ENCODE measurements around the gene SHMT2.

DNA sequence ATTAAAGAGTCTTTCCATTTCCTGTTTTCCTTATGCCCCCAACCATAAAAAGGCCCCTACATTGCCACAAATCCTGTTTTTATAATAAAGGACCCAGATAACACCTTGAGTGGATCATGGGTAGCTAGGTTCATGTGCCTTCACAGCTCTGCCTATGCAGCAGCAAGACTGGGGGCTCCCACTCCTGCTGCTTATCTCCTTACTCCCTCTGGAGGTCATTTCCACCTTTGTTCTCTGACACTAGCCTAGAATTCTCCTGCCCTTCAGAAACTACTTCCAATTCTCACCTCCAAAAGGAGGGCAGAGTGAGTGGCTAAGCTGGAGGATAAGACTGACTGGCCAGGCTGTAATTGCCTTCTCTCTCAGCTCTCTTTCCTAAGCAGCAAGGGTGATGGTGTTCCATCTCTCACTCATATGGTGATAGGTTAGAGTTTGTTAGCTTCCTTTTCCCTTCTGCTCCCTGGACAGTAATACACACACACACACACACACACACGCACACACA, 41.5 kb downstream of the SHMT2 start:
- TF ChIP-seq SP1 (IDR thresholded peaks at IDR 0.05): no peak
- no peak for TF ChIP-seq SP1 (CRISPR knock-in tag; IDR thresholded peaks at IDR 0.05)
- no peak for TF ChIP-seq TRIM24 (CRISPR knock-in tag; IDR thresholded peaks at IDR 0.05)
- TF ChIP-seq, protein P1, sequence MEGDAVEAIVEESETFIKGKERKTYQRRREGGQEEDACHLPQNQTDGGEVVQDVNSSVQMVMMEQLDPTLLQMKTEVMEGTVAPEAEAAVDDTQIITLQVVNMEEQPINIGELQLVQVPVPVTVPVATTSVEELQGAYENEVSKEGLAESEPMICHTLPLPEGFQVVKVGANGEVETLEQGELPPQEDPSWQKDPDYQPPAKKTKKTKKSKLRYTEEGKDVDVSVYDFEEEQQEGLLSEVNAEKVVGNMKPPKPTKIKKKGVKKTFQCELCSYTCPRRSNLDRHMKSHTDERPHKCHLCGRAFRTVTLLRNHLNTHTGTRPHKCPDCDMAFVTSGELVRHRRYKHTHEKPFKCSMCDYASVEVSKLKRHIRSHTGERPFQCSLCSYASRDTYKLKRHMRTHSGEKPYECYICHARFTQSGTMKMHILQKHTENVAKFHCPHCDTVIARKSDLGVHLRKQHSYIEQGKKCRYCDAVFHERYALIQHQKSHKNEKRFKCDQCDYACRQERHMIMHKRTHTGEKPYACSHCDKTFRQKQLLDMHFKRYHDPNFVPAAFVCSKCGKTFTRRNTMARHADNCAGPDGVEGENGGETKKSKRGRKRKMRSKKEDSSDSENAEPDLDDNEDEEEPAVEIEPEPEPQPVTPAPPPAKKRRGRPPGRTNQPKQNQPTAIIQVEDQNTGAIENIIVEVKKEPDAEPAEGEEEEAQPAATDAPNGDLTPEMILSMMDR (CRISPR knock-in tag; IDR thresholded peaks at IDR 0.05): no peak
- no peak for TF ChIP-seq ZNF256 (CRISPR knock-in tag; conservative IDR thresholded peaks at IDR 0.05)
- TF ChIP-seq, protein P2, sequence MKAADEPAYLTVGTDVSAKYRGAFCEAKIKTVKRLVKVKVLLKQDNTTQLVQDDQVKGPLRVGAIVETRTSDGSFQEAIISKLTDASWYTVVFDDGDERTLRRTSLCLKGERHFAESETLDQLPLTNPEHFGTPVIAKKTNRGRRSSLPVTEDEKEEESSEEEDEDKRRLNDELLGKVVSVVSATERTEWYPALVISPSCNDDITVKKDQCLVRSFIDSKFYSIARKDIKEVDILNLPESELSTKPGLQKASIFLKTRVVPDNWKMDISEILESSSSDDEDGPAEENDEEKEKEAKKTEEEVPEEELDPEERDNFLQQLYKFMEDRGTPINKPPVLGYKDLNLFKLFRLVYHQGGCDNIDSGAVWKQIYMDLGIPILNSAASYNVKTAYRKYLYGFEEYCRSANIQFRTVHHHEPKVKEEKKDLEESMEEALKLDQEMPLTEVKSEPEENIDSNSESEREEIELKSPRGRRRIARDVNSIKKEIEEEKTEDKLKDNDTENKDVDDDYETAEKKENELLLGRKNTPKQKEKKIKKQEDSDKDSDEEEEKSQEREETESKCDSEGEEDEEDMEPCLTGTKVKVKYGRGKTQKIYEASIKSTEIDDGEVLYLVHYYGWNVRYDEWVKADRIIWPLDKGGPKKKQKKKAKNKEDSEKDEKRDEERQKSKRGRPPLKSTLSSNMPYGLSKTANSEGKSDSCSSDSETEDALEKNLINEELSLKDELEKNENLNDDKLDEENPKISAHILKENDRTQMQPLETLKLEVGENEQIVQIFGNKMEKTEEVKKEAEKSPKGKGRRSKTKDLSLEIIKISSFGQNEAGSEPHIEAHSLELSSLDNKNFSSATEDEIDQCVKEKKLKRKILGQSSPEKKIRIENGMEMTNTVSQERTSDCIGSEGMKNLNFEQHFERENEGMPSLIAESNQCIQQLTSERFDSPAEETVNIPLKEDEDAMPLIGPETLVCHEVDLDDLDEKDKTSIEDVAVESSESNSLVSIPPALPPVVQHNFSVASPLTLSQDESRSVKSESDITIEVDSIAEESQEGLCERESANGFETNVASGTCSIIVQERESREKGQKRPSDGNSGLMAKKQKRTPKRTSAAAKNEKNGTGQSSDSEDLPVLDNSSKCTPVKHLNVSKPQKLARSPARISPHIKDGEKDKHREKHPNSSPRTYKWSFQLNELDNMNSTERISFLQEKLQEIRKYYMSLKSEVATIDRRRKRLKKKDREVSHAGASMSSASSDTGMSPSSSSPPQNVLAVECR (CRISPR knock-in tag; IDR thresholded peaks at IDR 0.05; ENCODE audit: borderline replicate concordance): no peak
- no peak for TF ChIP-seq TCF7L2 (IDR thresholded peaks at IDR 0.05; ENCODE audit: low read depth, low read length)
- no peak for TF ChIP-seq CEBPB (IDR thresholded peaks at IDR 0.05; ENCODE audit: borderline replicate concordance, low read depth, low read length)
- TF ChIP-seq ZNF629 (CRISPR knock-in tag; conservative IDR thresholded peaks at IDR 0.05): no peak
- TF ChIP-seq ZNF468 (CRISPR knock-in tag; IDR thresholded peaks at IDR 0.05): no peak
- no peak for TF ChIP-seq RBFOX2 (IDR thresholded peaks at IDR 0.05; ENCODE audit: low read depth, low read length)
- TF ChIP-seq, protein P3, sequence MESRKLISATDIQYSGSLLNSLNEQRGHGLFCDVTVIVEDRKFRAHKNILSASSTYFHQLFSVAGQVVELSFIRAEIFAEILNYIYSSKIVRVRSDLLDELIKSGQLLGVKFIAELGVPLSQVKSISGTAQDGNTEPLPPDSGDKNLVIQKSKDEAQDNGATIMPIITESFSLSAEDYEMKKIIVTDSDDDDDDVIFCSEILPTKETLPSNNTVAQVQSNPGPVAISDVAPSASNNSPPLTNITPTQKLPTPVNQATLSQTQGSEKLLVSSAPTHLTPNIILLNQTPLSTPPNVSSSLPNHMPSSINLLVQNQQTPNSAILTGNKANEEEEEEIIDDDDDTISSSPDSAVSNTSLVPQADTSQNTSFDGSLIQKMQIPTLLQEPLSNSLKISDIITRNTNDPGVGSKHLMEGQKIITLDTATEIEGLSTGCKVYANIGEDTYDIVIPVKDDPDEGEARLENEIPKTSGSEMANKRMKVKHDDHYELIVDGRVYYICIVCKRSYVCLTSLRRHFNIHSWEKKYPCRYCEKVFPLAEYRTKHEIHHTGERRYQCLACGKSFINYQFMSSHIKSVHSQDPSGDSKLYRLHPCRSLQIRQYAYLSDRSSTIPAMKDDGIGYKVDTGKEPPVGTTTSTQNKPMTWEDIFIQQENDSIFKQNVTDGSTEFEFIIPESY (CRISPR knock-in tag; IDR thresholded peaks at IDR 0.05): no peak
- TF ChIP-seq ZNF660 (CRISPR knock-in tag; IDR thresholded peaks at IDR 0.05; ENCODE audit: borderline replicate concordance, low read depth): no peak
- TF ChIP-seq, protein P4, sequence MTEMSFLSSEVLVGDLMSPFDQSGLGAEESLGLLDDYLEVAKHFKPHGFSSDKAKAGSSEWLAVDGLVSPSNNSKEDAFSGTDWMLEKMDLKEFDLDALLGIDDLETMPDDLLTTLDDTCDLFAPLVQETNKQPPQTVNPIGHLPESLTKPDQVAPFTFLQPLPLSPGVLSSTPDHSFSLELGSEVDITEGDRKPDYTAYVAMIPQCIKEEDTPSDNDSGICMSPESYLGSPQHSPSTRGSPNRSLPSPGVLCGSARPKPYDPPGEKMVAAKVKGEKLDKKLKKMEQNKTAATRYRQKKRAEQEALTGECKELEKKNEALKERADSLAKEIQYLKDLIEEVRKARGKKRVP (CRISPR knock-in tag; IDR thresholded peaks at IDR 0.05): no peak

All from HepG2 (cell line).